A549 (cell line): ENCODE results near the gene CCDC106.

Source experiments
- BCL3 ChIP-seq: fragments of >200 bp; sonication (Bioruptor Twin); formaldehyde crosslinking; IDR thresholded peaks from 3 replicates; pipeline ENCODE4 v1.6.1; 2016
- CTCF ChIP-seq: fragments of >200 bp; sonication (Bioruptor Twin); formaldehyde crosslinking; IDR thresholded peaks from 3 replicates; pipeline ENCODE4 v1.5.1; 2016
- EP300 ChIP-seq, 2 experiments: fragments of >200 bp; sonication (Bioruptor Twin); formaldehyde crosslinking; IDR thresholded peaks; 2 replicates in 1 of 2; 3 replicates in 1 of 2; pipeline ENCODE4 v1.6.1; 2016 to 2017
- HOXA7 ChIP-seq: fragments of 250-450 bp; sonication (Bioruptor Pico); IDR thresholded peaks from 2 replicates; pipeline ENCODE4 v1.5.0; 2020; ENCODE audit warnings: mild to moderate bottlenecking, moderate library complexity
- MAX ChIP-seq: IDR thresholded peaks from 2 replicates; pipeline ENCODE4 v1.6.1; 2012
- POLR2A ChIP-seq: IDR thresholded peaks from 2 replicates; pipeline ENCODE4 v1.6.1; 2012; ENCODE audit warnings: mild to moderate bottlenecking, low read length
- RAD21 ChIP-seq, 2 experiments: fragments of >200 bp in 1 of 2; sonication (Bioruptor Twin) in 1 of 2; formaldehyde crosslinking in 1 of 2; IDR thresholded peaks in 1 of 2; conservative IDR thresholded peaks in 1 of 2; 2 replicates in 1 of 2; 3 replicates in 1 of 2; pipeline ENCODE4 v1.6.1; 2012 to 2018; ENCODE audit warnings: inconsistent platforms in 1 of 2
- RCOR1 ChIP-seq: fragments of 150-350 bp; IDR thresholded peaks from 2 replicates; pipeline ENCODE4 v1.6.1; 2014; ENCODE audit warnings: antibody characterized with exemption, low read length, low read depth
- SMC3 ChIP-seq: fragments of >200 bp; sonication (Bioruptor Twin); formaldehyde crosslinking; IDR thresholded peaks from 3 replicates; pipeline ENCODE4 v1.6.1; 2018; ENCODE audit warnings: inconsistent platforms
- ZFP36 ChIP-seq: fragments of 450-650 bp; IDR thresholded peaks from 2 replicates; pipeline ENCODE4 v1.6.1; 2014; ENCODE audit warnings: borderline replicate concordance; ENCODE audit not compliant: partially characterized antibody

GRCh38 chr19:55606471-55606787, 41.6 kb upstream of the CCDC106 start:
- TF ChIP-seq CTCF, result no peak
- no peak for TF ChIP-seq RAD21 (conservative IDR thresholded peaks at IDR 0.05 in 1 of 2, IDR thresholded peaks at IDR 0.05 in 1 of 2)
- no peak for TF ChIP-seq BCL3
- no peak for TF ChIP-seq ZFP36
- no peak for TF ChIP-seq EP300 (IDR thresholded peaks at IDR 0.05)
- no peak for TF ChIP-seq RCOR1
- no peak for TF ChIP-seq POLR2A
- no peak for TF ChIP-seq MAX
- TF ChIP-seq SMC3, result no peak
- no peak for TF ChIP-seq HOXA7 (CRISPR knock-in tag)
